GM18909 (cell line): ENCODE data around the gene RNF187.

Source experiments
- ATAC-seq: cut with Tn5 transposase; IDR thresholded peaks from one replicate; pipeline ENCODE4 v1.9.1; 2021; ENCODE audit warnings: mild to moderate bottlenecking; ENCODE audit not compliant: unreplicated experiment, poor library complexity

Gene RNF187

DNA sequence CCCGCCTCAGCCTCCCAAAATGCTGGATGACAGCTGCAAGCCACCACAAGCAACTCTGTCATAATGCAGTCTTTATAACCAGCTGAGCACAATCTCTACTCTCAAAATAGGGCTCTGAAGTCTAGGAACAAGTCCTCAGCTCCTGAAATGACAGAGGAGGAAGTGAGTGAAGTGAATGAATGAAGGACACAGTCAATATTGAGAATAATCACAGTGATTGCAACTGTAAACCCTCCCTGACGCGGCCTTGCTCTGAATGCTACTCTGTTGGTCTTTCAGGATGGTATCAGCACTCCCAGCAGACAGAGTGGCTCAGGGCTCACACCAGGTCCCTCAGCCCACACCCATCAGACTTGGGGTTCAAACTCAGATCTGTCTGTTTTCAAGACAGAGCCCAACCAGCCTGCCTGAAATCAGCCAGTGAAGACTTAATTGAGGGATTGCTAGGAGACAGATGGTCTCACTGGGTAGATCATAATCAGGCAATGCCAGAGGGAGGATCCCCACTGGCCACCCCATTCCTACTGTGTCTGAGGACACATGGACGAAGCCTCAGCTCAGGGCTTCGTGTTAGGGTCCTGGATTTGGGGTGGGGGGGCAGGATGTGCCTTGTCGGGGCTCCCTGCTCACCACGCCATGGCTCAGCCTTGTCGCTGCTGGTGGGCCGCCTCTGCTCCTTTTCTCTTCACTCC is 20.9 kb downstream of the RNF187 start:
- ATAC-seq, result no peak

DNA sequence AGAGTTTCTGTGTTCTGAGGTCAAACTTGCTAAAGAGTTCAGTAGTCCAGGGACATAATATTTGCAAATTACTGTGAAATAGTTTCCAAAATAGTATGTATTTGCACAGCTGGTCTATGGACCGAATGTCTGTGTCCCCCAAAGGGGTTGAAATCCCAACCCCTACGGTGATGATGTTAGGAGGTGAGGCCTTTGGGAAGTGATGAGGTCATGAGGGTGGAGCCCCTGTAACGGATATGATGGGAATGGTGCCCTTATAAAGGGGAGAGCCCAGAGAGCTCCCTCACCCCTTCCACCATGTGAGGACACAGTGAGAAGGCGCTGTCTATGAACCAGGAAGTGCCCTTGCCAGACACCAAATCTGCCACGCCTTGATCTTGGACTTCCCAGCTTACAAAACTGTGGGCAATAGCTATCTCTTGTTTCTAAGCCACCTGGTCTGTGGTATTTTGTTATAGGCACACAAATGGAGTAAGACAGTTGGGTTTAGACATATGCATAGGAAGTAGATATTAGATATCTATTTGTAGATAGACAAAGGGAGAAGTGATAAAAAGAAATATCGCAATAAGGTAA is 21.7 kb downstream of the RNF187 start:
- no peak for ATAC-seq

GRCh38 chr1:228510101-228510802 is 23.1 kb downstream of the RNF187 start:
- ATAC-seq, result no peak

GRCh38 chr1:228510803-228511413 is 23.7 kb downstream of the RNF187 start:
- ATAC-seq, result no peak

DNA sequence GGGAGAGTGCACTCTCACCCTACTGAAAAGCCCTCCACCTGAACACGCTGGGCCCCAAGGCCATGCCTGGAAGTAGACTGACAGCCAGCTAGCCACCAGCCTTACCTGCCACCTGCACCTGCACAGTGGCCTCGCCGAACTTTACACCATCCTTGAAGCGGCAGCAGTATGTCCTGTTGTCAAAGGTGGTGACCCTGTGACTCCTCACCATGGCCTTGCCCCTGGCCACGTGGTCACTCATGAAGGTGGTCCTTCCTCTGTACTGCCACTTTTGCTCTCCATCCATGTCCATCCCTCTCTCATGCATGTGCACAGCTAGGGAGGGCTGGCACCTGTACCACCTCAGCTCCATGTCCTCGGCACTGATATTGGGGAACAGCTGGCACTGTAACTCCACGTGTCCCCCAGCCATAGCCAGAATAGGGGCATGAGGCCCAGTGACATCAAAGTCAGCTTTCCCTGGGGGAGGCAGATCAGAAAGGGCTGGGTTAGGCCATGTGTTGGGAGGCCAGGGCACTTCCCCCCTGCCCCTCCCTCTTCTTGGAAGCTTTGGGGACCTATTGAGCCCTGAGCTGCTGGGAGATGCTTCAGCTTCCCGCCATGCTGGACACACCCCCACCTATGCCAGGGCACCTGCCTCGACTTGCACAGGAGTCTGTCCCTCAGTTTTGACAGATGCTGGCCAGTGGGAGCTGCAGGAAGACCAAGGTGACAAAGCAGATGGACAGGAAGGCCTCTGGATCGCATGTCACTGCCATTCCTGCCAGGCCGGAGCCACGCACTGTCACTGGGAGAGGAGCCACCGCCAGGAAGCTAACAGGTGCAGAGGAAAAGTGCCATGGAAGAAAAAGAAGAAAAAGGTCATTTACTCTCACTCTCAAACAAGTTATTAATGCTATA is 24.6 kb downstream of the RNF187 start:
- ATAC-seq, result no peak

GRCh38 chr1:228512781-228513198 is 25.6 kb downstream of the RNF187 start:
- no peak for ATAC-seq

DNA sequence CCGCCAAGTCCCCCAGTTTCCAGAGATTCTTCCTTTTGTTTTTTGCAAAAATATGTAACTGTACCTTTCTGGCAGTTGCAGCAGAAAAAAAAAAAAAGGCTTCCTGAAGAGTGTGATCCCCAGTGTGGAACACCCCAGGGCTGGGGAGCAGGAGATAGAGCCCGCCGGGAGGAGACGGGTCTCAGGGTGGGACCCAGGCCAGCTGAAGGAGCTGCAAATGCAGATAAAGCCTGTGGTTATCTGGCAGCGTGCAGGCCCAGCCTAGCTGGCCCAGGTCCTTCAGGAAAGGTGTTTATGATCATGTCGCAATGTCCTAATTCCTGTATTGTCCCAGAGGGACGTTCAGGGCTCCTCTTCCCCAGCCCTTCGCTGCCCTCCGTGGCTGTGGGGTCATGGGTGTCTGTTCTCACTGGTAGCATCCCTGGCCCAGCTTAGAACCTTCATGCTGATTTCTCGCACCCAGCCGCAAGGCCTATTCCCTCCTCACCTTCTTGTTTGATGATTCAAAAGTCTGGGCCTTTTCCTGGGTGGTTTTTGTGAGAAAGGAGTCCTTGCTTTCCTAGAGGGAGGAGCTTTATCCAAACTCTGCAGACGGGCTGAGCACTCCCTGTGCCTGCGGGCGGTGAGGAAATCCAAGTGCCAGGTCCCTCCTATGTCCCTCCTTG is 26.2 kb downstream of the RNF187 start:
- ATAC-seq, result no peak

- no peak for ATAC-seq
Observed at GRCh38 chr1:228514421-228514820, 27.2 kb downstream of the RNF187 start.

DNA sequence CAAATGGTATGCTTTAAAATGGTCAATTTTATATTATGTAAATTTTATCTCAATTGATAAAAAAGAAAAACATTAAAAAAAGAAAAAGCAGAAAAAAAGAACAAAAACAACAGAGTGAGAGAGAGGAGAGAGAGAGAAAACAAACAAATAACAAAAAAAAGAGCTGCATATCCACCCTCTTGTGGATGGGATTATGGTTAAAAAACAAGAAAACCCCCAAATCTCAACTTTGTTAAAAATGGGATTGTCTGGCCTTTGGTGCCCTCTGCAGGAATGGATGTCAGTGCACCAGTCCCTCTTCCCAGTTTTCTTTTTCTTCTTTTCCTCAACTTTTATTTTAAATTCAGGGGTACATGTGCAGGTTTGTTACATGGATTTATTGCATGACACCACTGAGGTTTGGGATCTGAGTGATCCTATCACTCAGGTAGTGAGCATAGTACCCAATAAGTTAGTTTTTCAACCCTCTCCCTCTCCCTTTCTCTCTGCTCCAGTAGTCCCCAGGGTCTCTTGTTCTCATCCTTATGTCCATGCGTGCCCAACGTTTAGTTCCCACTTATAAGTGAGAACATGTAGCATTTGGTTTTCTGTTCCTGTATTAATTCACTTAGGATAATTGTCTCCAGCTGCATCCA is 28.1 kb downstream of the RNF187 start:
- ATAC-seq, result no peak

GRCh38 chr1:228517655-228518054 is 30.5 kb downstream of the RNF187 start:
- no peak for ATAC-seq

DNA sequence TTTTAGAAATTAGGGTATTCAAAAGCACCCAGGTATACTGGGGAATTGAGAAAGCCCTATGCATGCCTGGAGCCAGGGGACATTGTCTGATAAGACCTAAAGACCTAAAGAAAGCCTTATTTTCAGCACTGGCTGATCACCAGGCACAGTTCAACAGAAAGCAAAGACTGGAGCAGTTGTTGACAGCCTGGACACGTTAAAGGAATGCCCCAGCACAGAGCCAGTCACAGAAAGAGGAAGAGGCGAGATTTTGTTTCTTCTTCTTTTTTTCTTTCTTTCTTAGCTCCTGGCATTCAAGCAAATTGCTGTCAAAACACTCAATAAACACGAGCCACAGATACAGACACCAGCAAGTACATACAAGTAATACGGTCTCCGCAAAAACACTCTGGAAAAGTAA is 40.4 kb downstream of the RNF187 start:
- ATAC-seq, result no peak

- ATAC-seq, result no peak
Observed at GRCh38 chr1:228528612-228529011, 41.4 kb downstream of the RNF187 start.

DNA sequence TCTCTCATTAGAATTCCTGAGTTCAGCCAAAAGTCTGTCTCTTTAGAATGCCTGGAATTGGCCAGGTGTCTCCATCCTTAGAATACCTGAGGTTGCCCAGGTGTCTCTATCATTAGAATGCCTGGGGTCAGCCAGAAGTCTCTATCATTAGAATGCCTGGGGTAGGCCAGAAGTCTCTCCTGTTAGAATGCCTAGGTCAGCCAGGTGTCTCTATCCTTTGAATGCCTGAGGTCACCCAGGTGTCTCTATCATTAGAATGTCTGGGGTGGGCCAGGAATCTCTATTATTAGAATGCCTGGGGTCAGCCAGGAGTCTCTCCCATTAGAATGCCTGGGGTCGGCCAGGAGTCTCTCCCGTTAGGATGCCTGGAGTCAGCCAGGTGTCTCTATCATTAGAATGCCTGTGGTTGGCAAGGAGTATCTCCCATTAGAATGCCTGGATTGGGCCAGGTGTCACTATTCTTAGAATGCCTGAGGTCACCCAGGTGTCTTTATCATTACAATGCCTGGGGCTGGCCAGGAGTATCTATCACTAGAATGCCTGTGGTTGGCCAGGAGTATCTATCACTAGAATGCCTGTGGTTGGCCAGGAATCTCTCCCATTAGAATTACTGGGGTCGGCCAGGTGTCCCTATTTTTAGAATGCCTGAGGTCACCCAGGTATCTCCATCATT is 43.0 kb downstream of the RNF187 start:
- ATAC-seq, result no peak

- ATAC-seq, result no peak
Observed at GRCh38 chr1:228530951-228531731, 44.0 kb downstream of the RNF187 start.

- ATAC-seq, result no peak
Observed at GRCh38 chr1:228538831-228539230, 51.6 kb downstream of the RNF187 start.

- ATAC-seq, result no peak
Observed at GRCh38 chr1:228540161-228540917, 53.2 kb downstream of the RNF187 start.

DNA sequence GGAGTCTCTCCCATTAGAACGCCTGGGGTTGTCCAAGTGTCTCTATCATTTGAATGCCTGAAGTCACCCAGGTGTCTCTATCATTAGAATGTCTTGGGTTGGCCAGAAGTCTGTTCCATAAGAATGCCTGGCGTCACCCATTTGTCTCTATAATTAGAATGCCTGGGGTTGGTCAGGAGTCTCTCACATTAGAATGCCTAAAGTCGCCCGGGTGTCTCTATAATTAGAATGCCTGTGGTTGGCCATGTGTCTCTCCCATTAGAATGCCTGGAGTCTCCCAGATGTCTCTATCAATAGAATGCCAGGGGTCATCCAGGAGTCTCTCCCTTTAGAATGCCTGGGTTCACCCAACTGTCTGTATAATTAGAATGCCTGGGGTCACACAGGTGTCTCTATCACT is 54.5 kb downstream of the RNF187 start:
- ATAC-seq, result no peak
